ENCODE data around the gene CCL25. TPM values are rescaled to one million over a fixed set of nuclear protein-coding genes. Genes with fewer than 3 reads are reported as not detected.

The CCL25 gene
- total and polyA plus RNA-seq, 9 of the 15 experiments (the other 6 are each of a cell fraction or from before 2014, with no cell fraction given): 0.15 TPM; not detected in 8

GRCh38 chr19:8094336-8094735 is 41.8 kb downstream of the CCL25 start:
- Histone ChIP-seq H3K36me3 (ENCODE audit: control insufficient read depth, insufficient read depth, low read length) (no peaks in the 10 kb centered on the region), H3K27ac (ENCODE audit: extremely low read depth, low read depth, low read length) (no peak overlapping the region), H3K9me3 (replicated peaks; ENCODE audit: control insufficient read depth, insufficient read depth, low read depth, low read length) (peaks cover 16% of the 10 kb centered on the region), H3K27me3 (ENCODE audit: control insufficient read depth in 2 of 2, insufficient read depth in 2 of 2, low read length in 2 of 2) (peaks cover 0 to 12% of the 10 kb centered on the region in 2 experiments; a peak in 4 of 5 replicates), H3K9me1 (ENCODE audit: control insufficient read depth, insufficient read depth, low read length) (no peaks in the 10 kb centered on the region), H4K20me1 (replicated peaks; ENCODE audit: control insufficient read depth, insufficient read depth, low read length) (no peaks in the 10 kb centered on the region), H3K9ac (ENCODE audit: insufficient read depth in 1 of 2, low read depth in 2 of 2, low read length in 2 of 2) (no peak overlapping the region), H3K79me2 (ENCODE audit: control insufficient read depth, insufficient read depth, low read length) (no peaks in the 10 kb centered on the region), H2AFZ (ENCODE audit: low read depth, low read length) (no peak overlapping the region), H3K4me2 (ENCODE audit: insufficient read depth, low read length) (no peak overlapping the region), H3K4me1 (replicated peaks in 1 of 2; ENCODE audit: control insufficient read depth in 2 of 2, insufficient read depth in 2 of 2, low read length in 2 of 2) (peaks cover 0 to 8% of the 10 kb centered on the region in 2 experiments; a peak in 1 of 5 replicates), H3K4me3 (no peak overlapping the region)
- no TSS peak for BruUV-seq (replicated peaks)
- TF ChIP-seq MEF2D (tag; conservative IDR thresholded peaks at IDR 0.05; ENCODE audit: low read depth) (no peak), PHTF2 (CRISPR knock-in tag; IDR thresholded peaks at IDR 0.05) (no peak), ZNF280A (IDR thresholded peaks at IDR 0.05; ENCODE audit: low read depth, partially characterized antibody) (no peak)
- TF ChIP-seq, protein P1, sequence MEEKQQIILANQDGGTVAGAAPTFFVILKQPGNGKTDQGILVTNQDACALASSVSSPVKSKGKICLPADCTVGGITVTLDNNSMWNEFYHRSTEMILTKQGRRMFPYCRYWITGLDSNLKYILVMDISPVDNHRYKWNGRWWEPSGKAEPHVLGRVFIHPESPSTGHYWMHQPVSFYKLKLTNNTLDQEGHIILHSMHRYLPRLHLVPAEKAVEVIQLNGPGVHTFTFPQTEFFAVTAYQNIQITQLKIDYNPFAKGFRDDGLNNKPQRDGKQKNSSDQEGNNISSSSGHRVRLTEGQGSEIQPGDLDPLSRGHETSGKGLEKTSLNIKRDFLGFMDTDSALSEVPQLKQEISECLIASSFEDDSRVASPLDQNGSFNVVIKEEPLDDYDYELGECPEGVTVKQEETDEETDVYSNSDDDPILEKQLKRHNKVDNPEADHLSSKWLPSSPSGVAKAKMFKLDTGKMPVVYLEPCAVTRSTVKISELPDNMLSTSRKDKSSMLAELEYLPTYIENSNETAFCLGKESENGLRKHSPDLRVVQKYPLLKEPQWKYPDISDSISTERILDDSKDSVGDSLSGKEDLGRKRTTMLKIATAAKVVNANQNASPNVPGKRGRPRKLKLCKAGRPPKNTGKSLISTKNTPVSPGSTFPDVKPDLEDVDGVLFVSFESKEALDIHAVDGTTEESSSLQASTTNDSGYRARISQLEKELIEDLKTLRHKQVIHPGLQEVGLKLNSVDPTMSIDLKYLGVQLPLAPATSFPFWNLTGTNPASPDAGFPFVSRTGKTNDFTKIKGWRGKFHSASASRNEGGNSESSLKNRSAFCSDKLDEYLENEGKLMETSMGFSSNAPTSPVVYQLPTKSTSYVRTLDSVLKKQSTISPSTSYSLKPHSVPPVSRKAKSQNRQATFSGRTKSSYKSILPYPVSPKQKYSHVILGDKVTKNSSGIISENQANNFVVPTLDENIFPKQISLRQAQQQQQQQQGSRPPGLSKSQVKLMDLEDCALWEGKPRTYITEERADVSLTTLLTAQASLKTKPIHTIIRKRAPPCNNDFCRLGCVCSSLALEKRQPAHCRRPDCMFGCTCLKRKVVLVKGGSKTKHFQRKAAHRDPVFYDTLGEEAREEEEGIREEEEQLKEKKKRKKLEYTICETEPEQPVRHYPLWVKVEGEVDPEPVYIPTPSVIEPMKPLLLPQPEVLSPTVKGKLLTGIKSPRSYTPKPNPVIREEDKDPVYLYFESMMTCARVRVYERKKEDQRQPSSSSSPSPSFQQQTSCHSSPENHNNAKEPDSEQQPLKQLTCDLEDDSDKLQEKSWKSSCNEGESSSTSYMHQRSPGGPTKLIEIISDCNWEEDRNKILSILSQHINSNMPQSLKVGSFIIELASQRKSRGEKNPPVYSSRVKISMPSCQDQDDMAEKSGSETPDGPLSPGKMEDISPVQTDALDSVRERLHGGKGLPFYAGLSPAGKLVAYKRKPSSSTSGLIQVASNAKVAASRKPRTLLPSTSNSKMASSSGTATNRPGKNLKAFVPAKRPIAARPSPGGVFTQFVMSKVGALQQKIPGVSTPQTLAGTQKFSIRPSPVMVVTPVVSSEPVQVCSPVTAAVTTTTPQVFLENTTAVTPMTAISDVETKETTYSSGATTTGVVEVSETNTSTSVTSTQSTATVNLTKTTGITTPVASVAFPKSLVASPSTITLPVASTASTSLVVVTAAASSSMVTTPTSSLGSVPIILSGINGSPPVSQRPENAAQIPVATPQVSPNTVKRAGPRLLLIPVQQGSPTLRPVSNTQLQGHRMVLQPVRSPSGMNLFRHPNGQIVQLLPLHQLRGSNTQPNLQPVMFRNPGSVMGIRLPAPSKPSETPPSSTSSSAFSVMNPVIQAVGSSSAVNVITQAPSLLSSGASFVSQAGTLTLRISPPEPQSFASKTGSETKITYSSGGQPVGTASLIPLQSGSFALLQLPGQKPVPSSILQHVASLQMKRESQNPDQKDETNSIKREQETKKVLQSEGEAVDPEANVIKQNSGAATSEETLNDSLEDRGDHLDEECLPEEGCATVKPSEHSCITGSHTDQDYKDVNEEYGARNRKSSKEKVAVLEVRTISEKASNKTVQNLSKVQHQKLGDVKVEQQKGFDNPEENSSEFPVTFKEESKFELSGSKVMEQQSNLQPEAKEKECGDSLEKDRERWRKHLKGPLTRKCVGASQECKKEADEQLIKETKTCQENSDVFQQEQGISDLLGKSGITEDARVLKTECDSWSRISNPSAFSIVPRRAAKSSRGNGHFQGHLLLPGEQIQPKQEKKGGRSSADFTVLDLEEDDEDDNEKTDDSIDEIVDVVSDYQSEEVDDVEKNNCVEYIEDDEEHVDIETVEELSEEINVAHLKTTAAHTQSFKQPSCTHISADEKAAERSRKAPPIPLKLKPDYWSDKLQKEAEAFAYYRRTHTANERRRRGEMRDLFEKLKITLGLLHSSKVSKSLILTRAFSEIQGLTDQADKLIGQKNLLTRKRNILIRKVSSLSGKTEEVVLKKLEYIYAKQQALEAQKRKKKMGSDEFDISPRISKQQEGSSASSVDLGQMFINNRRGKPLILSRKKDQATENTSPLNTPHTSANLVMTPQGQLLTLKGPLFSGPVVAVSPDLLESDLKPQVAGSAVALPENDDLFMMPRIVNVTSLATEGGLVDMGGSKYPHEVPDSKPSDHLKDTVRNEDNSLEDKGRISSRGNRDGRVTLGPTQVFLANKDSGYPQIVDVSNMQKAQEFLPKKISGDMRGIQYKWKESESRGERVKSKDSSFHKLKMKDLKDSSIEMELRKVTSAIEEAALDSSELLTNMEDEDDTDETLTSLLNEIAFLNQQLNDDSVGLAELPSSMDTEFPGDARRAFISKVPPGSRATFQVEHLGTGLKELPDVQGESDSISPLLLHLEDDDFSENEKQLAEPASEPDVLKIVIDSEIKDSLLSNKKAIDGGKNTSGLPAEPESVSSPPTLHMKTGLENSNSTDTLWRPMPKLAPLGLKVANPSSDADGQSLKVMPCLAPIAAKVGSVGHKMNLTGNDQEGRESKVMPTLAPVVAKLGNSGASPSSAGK (IDR thresholded peaks at IDR 0.05): no peak
- intact Hi-C loops (cut with micrococcal nuclease) (no loop called here), in situ Hi-C loops (cut with MboI) (no loop called here)
- ATAC-seq: no peak
- ChIA-PET CTCF (ENCODE audit: low intra/inter-chr PET ratio) (no interaction called here), POLR2A (no interaction called here)
- WGBS (ENCODE audit: insufficient coverage, low coverage, missing lambda C conversion rate): 8% methylated on average over 6 of the region's 6 CpGs
- FAIRE-seq: no peak
- DNase-seq (ENCODE audit: extremely low read depth in 1 of 4, low spot score in 3 of 4): no peak
